ENCODE data around the gene PLS3.
"Not testable (repeated sequence)": the region's sequence is repeated elsewhere in the genome, so short reads cannot be mapped to it uniquely, and the experiment has no call there.

Gene PLS3

GRCh38 chrX:115616943-115617563 lies 56.1 kb downstream of the PLS3 start:
- DNase-seq, result no peak

DNA sequence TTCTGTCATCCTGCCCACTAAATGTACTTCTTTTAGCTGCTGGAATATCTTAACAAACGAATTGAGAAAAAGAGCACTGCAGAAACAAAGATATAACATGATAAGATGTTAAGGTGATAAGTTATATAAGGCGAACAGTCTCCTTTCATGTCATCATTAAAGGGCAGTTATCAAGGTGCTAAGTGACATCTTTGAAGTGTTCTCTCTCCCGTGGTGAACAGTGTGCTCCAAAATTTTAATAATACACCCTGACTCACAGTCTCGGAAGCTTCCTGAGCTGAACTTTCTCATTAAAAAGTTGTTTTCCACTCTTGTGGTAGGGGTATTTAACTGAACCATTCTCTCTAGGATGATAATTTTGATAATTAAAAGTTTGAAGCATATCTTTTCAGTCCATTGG lies 61.6 kb downstream of the PLS3 start:
- DNase-seq, result no peak

- DNase-seq, result no peak
Observed at GRCh38 chrX:115624916-115625315, 63.9 kb downstream of the PLS3 start.

GRCh38 chrX:115625572-115626301 lies 64.8 kb downstream of the PLS3 start:
- DNase-seq, result no peak

- no peak for DNase-seq
Observed at GRCh38 chrX:115630204-115630603, 69.2 kb downstream of the PLS3 start.

DNA sequence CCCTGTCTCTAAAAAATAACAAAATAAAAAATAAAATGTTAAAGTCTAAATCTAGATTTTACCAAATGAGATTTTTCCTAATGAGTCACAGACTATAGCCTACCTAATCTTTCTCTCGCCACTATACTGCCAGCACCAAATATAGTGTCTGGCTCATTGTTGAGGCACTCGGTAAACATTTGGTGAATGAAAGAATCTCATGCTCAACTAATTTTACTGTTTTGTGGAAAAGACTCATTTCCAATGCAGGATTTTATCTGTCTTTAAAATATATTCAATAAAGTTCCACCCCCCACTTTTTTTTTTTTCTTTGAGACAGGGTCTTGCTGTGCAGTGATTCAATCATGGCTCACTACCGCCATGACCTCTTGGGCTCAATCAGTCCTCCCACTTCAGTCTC lies 71.5 kb downstream of the PLS3 start:
- no peak for DNase-seq

GRCh38 chrX:115633397-115633796 lies 72.4 kb downstream of the PLS3 start:
- DNase-seq, result not testable (repeated sequence)

DNA sequence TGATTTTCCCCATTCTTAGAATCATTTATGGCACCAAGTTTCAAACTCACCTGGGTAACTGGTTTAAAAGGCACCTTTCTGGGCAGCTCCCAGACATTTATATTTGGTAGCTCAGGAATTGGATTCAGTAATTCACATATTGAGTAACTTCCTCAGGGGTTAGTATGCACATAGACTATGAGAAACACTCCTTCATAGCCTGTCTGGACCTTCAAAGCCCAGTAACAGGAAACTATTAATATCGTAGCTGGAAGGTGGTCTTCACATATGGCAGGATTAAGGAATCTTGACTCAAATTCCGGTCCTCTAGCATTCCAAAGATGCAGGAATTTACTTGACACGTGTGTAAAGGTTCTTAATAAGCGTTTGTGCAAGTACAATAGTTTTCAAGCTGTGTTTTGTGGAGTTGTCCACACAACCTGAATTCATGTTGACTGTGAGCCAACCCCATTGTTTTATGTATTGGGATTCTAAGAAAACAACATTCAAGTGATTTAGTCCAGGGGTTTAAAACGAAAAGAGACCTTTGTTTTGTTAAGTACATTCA lies 78.4 kb downstream of the PLS3 start:
- DNase-seq, result no peak

GRCh38 chrX:115642311-115642710 lies 81.3 kb downstream of the PLS3 start:
- no peak for DNase-seq

- peak; percentile 1 for DNase-seq
Observed at GRCh38 chrX:115642895-115643530, 82.0 kb downstream of the PLS3 start.

DNA sequence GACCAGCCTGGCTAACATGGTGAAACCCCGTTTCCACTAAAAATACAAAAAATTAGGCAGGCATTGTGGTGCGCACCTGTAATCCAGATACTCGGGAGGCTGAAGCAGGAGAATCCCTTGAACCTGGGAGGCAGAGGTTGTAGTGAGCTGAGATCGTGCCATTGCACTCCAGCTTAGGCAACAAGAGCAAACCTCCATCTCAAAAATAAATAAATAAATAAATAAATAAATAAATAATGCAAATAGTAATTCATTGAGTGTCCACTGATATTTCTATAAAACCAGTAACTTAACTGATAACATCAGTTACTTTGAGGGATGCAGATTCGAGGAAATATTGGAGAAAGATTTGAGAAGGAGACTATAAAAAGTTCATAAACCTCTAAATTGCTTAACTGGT lies 83.4 kb downstream of the PLS3 start:
- not testable (repeated sequence) for DNase-seq

DNA sequence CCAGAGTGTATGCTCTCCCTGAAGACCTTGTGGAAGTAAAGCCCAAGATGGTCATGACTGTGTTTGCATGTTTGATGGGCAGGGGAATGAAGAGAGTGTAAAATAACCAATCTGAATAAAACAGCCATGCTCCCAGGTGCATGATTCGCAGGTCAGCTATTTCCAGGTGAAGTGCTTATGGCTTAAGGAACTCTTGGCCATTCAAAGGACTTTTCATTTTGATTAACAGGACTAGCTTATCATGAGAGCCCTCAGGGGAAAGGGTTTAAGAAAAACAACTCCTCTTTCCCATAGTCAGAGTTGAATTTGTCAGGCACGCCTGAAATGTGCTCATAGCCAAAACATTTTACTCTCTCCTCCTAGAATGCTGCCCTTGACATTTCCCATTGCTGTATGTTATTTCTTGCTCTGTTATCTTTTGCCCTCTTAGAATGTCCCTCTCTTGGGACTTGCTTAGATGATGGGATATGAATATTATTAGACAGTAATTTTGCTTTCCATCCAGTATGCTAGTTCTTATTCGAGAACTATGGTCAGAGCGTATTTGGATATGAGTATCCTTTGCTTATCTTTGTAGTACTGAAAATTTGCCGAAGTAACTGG lies 88.6 kb downstream of the PLS3 start:
- DNase-seq, result no peak

DNA sequence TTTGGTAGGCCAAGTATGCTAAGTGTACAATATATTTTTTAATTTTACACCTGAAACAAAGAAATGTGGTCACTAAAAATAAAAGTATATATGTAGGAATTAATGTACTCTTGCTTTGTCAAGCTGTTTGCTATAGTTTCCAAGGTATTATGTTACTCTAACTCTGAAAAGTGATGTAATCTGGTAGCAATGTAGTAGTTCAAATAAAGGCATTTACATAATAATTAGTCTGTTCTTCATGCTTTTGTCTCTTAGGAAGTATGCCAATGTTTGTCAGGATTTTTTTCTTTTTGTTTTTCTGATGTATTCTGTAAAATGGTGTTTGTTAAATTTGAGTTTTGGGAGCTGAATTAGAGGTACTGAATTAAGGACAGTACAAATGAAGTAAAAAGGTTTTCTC lies 89.5 kb downstream of the PLS3 start:
- no peak for DNase-seq

GRCh38 chrX:115650916-115651315 lies 89.9 kb downstream of the PLS3 start:
- DNase-seq, result peak; percentile 2

DNA sequence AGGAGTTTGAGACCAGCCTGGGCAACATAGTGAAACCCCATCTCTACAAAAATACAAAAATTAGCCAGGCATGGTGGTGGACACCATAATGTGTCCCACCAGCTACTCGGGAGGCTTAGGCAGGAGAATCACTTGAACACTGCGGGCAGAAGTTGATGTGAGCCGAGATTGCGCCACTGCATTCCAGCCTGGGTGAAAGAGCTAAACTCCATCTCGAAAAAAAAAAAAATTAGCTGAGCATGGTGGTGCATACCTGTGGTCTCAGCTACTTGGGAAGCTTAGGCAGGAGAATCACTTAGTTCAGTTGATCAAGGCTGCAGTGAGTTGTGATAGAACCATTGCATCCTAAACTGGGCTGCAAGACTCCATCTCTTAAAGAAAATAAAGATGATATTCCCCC lies 91.2 kb downstream of the PLS3 start:
- no peak for DNase-seq

GRCh38 chrX:115665122-115665521 lies 104.1 kb downstream of the PLS3 start:
- DNase-seq, result no peak

GRCh38 chrX:115679460-115679859 lies 118.5 kb downstream of the PLS3 start:
- no peak for DNase-seq

DNA sequence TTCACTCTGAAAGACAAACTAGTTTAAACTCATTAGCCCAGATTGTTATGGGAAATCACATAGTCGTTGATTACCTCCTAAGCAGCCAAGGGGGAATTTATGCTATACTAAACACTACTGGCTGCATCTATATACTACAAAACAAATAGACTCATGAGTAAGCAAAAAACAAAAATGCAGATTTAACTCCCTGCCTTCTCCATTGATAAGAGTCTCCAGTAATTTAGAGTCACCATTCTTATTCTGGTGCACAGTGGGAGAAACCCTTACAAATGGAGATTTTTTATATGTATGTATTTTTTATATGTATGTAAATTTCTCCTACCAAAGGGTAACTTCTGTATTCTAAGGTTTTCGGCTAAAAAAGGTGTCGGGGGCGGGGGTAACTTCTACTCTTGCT lies 126.6 kb downstream of the PLS3 start:
- no peak for DNase-seq

DNA sequence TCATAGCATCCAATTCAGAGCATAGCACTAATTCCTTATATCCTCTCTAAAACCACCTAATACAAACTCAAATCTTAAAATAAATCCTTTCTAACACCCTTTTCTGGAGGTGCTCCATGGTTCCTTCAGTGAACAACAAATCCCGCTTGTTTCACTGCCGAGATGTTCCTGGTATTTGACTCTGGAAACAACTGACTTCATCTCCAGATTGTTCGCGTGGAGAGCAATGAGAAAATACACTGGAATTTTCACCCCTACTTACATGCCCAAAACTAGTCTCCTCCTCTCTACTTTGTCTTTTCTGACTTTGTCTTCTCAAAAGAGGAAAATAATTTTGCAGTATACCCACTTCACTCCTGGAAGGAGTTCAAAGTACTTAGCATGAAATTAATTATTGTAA lies 129.0 kb downstream of the PLS3 start:
- DNase-seq, result no peak

- DNase-seq, result peak; percentile 7
Observed at GRCh38 chrX:115690511-115691216, 129.7 kb downstream of the PLS3 start.

DNA sequence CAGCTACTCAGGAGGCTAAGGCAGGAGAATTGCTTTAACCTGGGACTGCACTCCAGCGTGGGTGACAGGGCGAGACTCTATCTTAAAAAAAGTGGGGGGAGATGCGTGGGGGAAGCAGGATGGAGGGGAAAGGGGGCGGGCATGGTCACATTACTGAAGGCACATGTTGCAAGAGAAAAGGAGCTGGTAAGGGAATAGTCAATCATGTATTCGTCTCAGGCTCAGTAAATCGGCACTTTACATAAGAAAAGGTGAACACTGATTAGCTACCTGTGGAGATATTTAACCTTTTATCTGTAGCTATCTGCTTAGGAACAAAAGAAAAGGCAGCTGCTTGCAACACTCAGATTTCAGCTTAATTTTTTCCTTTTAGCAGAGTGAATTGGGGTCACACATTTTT lies 132.5 kb downstream of the PLS3 start:
- no peak for DNase-seq

DNA sequence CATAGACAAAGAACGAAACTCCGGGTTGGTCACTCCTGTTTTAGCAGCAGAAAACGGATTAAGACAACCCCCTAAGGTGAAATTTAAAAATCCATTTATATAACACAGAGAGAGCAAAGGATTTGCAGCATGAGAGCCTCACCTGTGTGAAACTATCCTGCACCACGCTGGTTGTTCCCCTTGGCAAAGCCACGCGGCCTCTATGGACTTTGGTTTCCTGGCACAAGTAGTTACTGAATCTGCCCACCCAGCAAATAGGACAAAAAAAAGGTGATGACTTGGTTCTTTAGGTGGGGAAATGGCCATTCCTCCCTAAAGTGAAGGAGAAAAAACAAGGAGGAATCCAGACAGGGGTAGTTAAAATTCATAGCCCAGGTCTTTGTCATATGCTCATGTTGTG lies 133.1 kb downstream of the PLS3 start:
- DNase-seq, result no peak

DNA sequence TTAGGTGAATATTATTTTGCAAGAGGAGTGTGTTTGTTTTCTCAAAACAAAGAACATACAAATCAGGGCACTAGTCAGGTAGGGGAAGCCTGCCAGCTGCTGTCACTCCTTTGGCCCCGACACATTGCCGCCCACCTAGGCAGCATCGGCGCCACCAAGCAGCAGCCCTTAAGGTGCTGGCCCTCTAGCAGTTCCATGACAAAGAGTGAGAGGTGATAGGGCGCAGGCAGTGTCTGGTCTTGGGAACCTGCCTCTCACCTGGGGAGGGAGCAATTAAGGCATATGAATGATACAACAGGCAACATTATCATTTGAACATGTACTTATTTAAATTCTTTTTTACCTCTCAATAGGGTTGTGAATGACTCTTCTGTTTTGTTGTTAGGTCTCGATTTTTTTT lies 135.1 kb downstream of the PLS3 start:
- no peak for DNase-seq
